Erythroblast (primary cell): ENCODE data around the gene HOXC6.

Experiments
- GATA1 ChIP-seq: IDR thresholded peaks from 2 replicates; pipeline ENCODE4 v1.6.1; 2011; ENCODE audit warnings: low read depth, mild to moderate bottlenecking, control low read depth, low read length, moderate library complexity
- POLR2A ChIP-seq: IDR thresholded peaks from 2 replicates; pipeline ENCODE4 v1.6.1; 2011; ENCODE audit warnings: mild to moderate bottlenecking, low read length

- TF ChIP-seq POLR2A, result no peak
- no peak for TF ChIP-seq GATA1
Observed at GRCh38 chr12:54053003-54053750, 24.9 kb downstream of the HOXC6 start.
